NCI-H2107 treated with DMSO at 0.1 percent for 48 hours (cell line): Measurements from ENCODE around the gene SH3RF3.

Source experiments
- DNase-seq: peaks from one replicate; lab custom pipeline; 2025; ENCODE audit not compliant: unreplicated experiment; lab: John Stamatoyannopoulos, UW

SH3RF3 gene

GRCh38 chr2:109385506-109385905 lies 256.5 kb downstream of the SH3RF3 start:
- no peak for DNase-seq

GRCh38 chr2:109386004-109386695 lies 257.1 kb downstream of the SH3RF3 start:
- DNase-seq = peak; percentile 48

GRCh38 chr2:109387221-109387735 lies 258.3 kb downstream of the SH3RF3 start:
- DNase-seq = no peak

GRCh38 chr2:109387778-109388469 lies 258.9 kb downstream of the SH3RF3 start:
- DNase-seq = no peak

GRCh38 chr2:109391243-109391642 lies 262.2 kb downstream of the SH3RF3 start:
- no peak for DNase-seq

GRCh38 chr2:109392140-109392539 lies 263.1 kb downstream of the SH3RF3 start:
- DNase-seq = no peak

GRCh38 chr2:109392816-109393661 lies 264.0 kb downstream of the SH3RF3 start:
- DNase-seq = no peak

GRCh38 chr2:109393662-109393972 lies 264.6 kb downstream of the SH3RF3 start:
- DNase-seq = no peak

- no peak for DNase-seq
Observed at GRCh38 chr2:109395494-109396201, 266.6 kb downstream of the SH3RF3 start.

GRCh38 chr2:109396202-109397180 lies 267.5 kb downstream of the SH3RF3 start:
- DNase-seq = no peak

- no peak for DNase-seq
Observed at GRCh38 chr2:109397893-109398292, 268.9 kb downstream of the SH3RF3 start.

GRCh38 chr2:109398366-109399015 lies 269.5 kb downstream of the SH3RF3 start:
- no peak for DNase-seq

- DNase-seq = no peak
Observed at GRCh38 chr2:109399066-109399465, 270.1 kb downstream of the SH3RF3 start.

- DNase-seq = no peak
Observed at GRCh38 chr2:109400102-109400501, 271.1 kb downstream of the SH3RF3 start.

GRCh38 chr2:109401370-109401769 lies 272.4 kb downstream of the SH3RF3 start:
- no peak for DNase-seq

- DNase-seq = no peak
Observed at GRCh38 chr2:109402180-109402579, 273.2 kb downstream of the SH3RF3 start.

- no peak for DNase-seq
Observed at GRCh38 chr2:109402980-109403840, 274.2 kb downstream of the SH3RF3 start.

GRCh38 chr2:109403841-109404201 lies 274.8 kb downstream of the SH3RF3 start:
- no peak for DNase-seq

- DNase-seq = no peak
Observed at GRCh38 chr2:109404681-109405080, 275.7 kb downstream of the SH3RF3 start.
